DOHH2 (cell line): ENCODE measurements around the gene KLK4.

Experiments
- H3F3A ChIP-seq: fragments of 200-600 bp; sonication (generic), shearing (Covaris generic); 2 replicates; pipeline ENCODE4 v1.6.0; 2016; ENCODE audit warnings: antibody characterized with exemption, mild to moderate bottlenecking; ENCODE audit not compliant: control insufficient read depth, insufficient read depth
- H3K27ac ChIP-seq: fragments of 200-600 bp; sonication (generic); 2 replicates; pipeline ENCODE4 v1.5.1; 2014; ENCODE audit warnings: low read depth, mild to moderate bottlenecking, low read length, moderate library complexity
- H3K27me3 ChIP-seq: fragments of 200-600 bp; sonication (generic); 2 replicates; pipeline ENCODE4 v1.6.1; 2014; ENCODE audit warnings: mild to moderate bottlenecking, low read length, mixed read lengths; ENCODE audit not compliant: control insufficient read depth
- H3K36me3 ChIP-seq: fragments of 200-600 bp; sonication (generic); 2 replicates; pipeline ENCODE4 v1.6.1; 2014; ENCODE audit warnings: mild to moderate bottlenecking, low read length, moderate library complexity, mixed read lengths; ENCODE audit not compliant: control insufficient read depth
- H3K4me1 ChIP-seq: fragments of 200-600 bp; sonication (generic); 2 replicates; pipeline ENCODE4 v1.6.1; 2014; ENCODE audit warnings: mild to moderate bottlenecking, low read length, mixed read lengths; ENCODE audit not compliant: control insufficient read depth
- H3K4me2 ChIP-seq: fragments of 200-600 bp; sonication (generic); 2 replicates; pipeline ENCODE4 v1.6.0; 2014; ENCODE audit warnings: mild to moderate bottlenecking, low read length, moderate library complexity
- H3K4me3 ChIP-seq: fragments of 200-600 bp; sonication (generic); 2 replicates; pipeline ENCODE4 v1.5.1; 2014; ENCODE audit warnings: mild to moderate bottlenecking, low read length, mixed read lengths
- H3K79me2 ChIP-seq: fragments of 200-600 bp; sonication (generic); 2 replicates; pipeline ENCODE4 v1.6.1; 2014; ENCODE audit warnings: mild to moderate bottlenecking, low read length, mixed read lengths; ENCODE audit not compliant: control insufficient read depth
- H3K9me2 ChIP-seq: fragments of 200-600 bp; sonication (generic); replicated peaks from 2 replicates; pipeline ENCODE4 v1.6.1; 2014; ENCODE audit warnings: mild to moderate bottlenecking, low read length, mixed read lengths; ENCODE audit not compliant: control insufficient read depth
- H3K9me3 ChIP-seq: fragments of 200-600 bp; sonication (generic); 2 replicates; pipeline ENCODE4 v1.6.1; 2014; ENCODE audit warnings: antibody characterized with exemption, low read length, mixed read lengths; ENCODE audit not compliant: control insufficient read depth, insufficient read depth
- H4K20me1 ChIP-seq: fragments of 200-600 bp; sonication (generic); 2 replicates; pipeline ENCODE4 v1.6.0; 2014; ENCODE audit warnings: low read depth, mild to moderate bottlenecking, antibody characterized with exemption, low read length, moderate library complexity; ENCODE audit not compliant: control insufficient read depth, insufficient read depth
- EZH2phosphoT487 ChIP-seq: fragments of 200-600 bp; sonication (generic); IDR thresholded peaks from 2 replicates; pipeline ENCODE4 v1.6.1; 2017; ENCODE audit warnings: borderline replicate concordance, mild to moderate bottlenecking, antibody characterized with exemption, low read length, moderate library complexity, mixed read lengths
- TF ChIP-seq, protein P1 (sequence below): fragments of 200-600 bp; sonication (generic); IDR thresholded peaks from one replicate; pipeline ENCODE4 v1.5.1; 2014; ENCODE audit warnings: antibody characterized with exemption, mild to moderate bottlenecking, low read depth, low read length; ENCODE audit not compliant: poor library complexity, severe bottlenecking

The KLK4 gene

DNA sequence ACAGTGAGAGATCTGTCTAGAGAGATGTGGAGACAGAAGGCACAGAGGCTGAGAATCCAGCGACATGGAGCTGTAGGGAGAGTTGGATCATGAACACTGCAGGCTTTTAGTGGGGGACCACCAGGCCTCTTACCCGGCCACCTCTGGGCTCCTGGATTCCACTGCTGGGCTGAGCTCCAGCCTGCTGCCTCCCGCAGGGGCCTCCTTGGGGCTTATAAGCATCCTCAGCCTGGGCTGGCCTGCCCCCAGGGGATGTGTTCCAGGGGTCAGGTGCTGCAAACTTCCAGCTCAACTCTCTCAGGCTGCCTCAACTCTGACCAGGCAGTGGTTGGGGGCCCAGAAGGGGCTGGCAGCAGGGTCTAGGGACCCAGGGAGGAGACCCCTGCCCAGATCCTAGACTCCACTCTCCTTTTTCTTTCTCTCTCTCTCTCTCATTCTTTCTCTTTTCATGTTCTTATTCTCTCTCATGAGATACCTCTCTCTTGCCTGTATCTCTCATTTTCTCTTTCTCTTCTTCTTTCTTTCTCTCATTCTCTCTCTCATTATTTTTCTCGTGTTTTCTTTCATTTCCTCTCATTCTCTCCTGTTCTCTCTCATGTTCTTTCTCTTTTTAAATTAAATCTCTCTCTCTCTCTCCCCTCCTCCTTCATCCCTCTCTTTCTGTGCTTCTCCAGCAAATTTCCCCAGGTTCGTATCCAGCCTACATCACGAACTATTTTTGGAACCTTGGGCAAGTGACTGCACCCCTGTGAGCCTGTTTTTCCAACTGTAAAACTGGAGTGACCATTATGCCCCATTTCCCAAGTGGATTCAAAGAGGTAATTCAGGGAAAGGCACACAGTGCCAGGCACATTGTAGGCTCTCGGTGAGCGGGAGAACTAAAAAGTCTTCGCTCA lies at the start of gene KLK4:
Gene KLK4, minus strand, starts transcription at position 190 of the 896 bp plus-strand sequence. CDS start 657 bp downstream, outside the sequence.
- Histone ChIP-seq H3K27me3 (peaks cover 25% of the 10 kb centered on the region), H3K9me3 (no peaks in the 10 kb centered on the region), H3F3A (no peaks in the 10 kb centered on the region), H3K4me2 (no peak within 1 kb of the TSS), H3K79me2 (no peaks in the 10 kb centered on the region), H3K36me3 (no peaks in the 10 kb centered on the region), H3K4me1 (no peaks in the 10 kb centered on the region), H3K4me3 (no peak within 1 kb of the TSS), H3K27ac (no peak within 1 kb of the TSS), H4K20me1 (no peaks in the 10 kb centered on the region), H3K9me2 (no peaks in the 10 kb centered on the region)
- TF ChIP-seq, protein P1, sequence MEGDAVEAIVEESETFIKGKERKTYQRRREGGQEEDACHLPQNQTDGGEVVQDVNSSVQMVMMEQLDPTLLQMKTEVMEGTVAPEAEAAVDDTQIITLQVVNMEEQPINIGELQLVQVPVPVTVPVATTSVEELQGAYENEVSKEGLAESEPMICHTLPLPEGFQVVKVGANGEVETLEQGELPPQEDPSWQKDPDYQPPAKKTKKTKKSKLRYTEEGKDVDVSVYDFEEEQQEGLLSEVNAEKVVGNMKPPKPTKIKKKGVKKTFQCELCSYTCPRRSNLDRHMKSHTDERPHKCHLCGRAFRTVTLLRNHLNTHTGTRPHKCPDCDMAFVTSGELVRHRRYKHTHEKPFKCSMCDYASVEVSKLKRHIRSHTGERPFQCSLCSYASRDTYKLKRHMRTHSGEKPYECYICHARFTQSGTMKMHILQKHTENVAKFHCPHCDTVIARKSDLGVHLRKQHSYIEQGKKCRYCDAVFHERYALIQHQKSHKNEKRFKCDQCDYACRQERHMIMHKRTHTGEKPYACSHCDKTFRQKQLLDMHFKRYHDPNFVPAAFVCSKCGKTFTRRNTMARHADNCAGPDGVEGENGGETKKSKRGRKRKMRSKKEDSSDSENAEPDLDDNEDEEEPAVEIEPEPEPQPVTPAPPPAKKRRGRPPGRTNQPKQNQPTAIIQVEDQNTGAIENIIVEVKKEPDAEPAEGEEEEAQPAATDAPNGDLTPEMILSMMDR, result no peak

- no peaks in the 10 kb centered on the region for H3K36me3 ChIP-seq
- H3K4me3 ChIP-seq, result no peak overlapping the region
- H3K4me1 ChIP-seq, result no peaks in the 10 kb centered on the region
- TF ChIP-seq, protein P1, result no peak
- TF ChIP-seq EZH2phosphoT487, result no peak
- no peaks in the 10 kb centered on the region for H3K9me2 ChIP-seq
- no peak overlapping the region for H3K27ac ChIP-seq
- no peaks in the 10 kb centered on the region for H4K20me1 ChIP-seq
- no peaks in the 10 kb centered on the region for H3K79me2 ChIP-seq
- no peaks in the 10 kb centered on the region for H3K27me3 ChIP-seq
- H3K4me2 ChIP-seq, result no peak overlapping the region
- H3K9me3 ChIP-seq, result peaks cover 8% of the 10 kb centered on the region; the same call in 1 of the 2 replicates
- no peaks in the 10 kb centered on the region for H3F3A ChIP-seq
These were observed 48.7 kb upstream of the KLK4 start for GRCh38 chr19:50959731-50960500.

DNA sequence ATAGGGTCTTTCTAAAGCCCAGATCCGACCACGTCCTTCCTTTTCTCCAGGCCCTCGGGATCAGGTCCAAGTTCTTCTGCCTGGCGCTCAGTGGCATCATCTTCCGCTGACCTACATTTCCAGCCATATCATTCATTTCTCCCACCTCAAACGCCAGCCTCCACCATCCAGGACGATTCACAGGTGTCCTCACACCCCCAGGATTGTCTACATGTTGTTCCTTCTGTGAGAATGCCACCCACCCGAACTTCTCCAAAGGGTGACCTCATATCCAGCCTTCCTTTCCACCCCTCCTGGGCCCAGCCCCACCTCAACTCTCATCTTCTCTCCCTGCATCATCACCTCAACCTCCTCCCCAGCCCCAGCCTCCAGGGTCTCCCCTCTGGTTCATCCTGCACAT lies 46.4 kb upstream of the KLK4 start:
- TF ChIP-seq, protein P1, result no peak
- no peak for TF ChIP-seq EZH2phosphoT487
- Histone ChIP-seq H3K4me3 (no peak overlapping the region), H3K27ac (no peak overlapping the region), H3K9me2 (no peaks in the 10 kb centered on the region), H3K36me3 (no peaks in the 10 kb centered on the region), H3K9me3 (peaks cover 8% of the 10 kb centered on the region; the same call in 1 of the 2 replicates), H3K79me2 (no peaks in the 10 kb centered on the region), H3F3A (no peaks in the 10 kb centered on the region), H3K4me1 (no peaks in the 10 kb centered on the region), H4K20me1 (no peaks in the 10 kb centered on the region), H3K27me3 (no peaks in the 10 kb centered on the region), H3K4me2 (no peak overlapping the region)
